Activated naive CD4-positive, alpha-beta T cell treated with anti-CD3 and anti-CD28 coated beads, Interleukin-2, amount 50 U/mL, for 24 hours (primary cell): ENCODE results near the gene USP30.

Source experiments
- H3K27ac Mint-ChIP-seq: one replicate; pipeline ENCODE4 v1.8.0; 2021; ENCODE audit warnings: mild to moderate bottlenecking, mixed read lengths
- H3K27me3 Mint-ChIP-seq: one replicate; pipeline ENCODE4 v1.8.0; 2021; ENCODE audit warnings: mixed read lengths
- H3K36me3 Mint-ChIP-seq: one replicate; pipeline ENCODE4 v1.8.0; 2021; ENCODE audit warnings: mixed read lengths
- H3K4me1 Mint-ChIP-seq: one replicate; pipeline ENCODE4 v1.8.0; 2021; ENCODE audit warnings: mixed read lengths
- H3K4me3 Mint-ChIP-seq: one replicate; pipeline ENCODE4 v1.8.0; 2021; ENCODE audit warnings: mild to moderate bottlenecking, mixed read lengths
- H3K9me3 Mint-ChIP-seq: one replicate; pipeline ENCODE4 v1.8.0; 2021; ENCODE audit warnings: mixed read lengths

USP30 gene

GRCh38 chr12:109124878-109125648 lies 72.7 kb downstream of the USP30 start:
- Mint-ChIP-seq H3K27ac (no peak overlapping the region), H3K36me3 (peaks cover 3% of the 10 kb centered on the region), H3K4me3 (no peak overlapping the region), H3K9me3 (no peaks in the 10 kb centered on the region), H3K4me1 (no peaks in the 10 kb centered on the region), H3K27me3 (no peaks in the 10 kb centered on the region)

- no peaks in the 10 kb centered on the region for H3K4me1 Mint-ChIP-seq
- H3K4me3 Mint-ChIP-seq, result no peak overlapping the region
- peaks cover 3% of the 10 kb centered on the region for H3K36me3 Mint-ChIP-seq
- no peak overlapping the region for H3K27ac Mint-ChIP-seq
- no peaks in the 10 kb centered on the region for H3K9me3 Mint-ChIP-seq
- H3K27me3 Mint-ChIP-seq, result no peaks in the 10 kb centered on the region
These were observed 73.4 kb downstream of the USP30 start for GRCh38 chr12:109125791-109126190.

DNA sequence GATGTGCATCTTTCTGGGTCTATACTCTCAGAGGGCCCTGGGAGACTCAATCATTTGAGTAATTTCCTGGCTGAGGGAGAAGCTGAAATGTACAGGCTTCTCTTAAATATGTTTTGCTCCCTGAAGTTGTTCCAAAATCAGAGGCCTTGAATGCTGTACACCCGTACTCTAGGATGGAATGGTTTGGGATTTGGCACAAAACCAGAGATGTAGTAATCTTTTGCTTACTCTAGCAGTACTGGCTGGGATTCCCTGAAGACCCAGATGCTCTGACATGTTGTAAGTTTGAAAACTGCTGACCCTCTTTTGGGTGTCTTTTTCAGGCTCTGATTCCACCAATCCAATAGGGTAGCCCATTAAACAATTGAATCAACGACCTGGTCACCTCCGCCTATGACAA lies 74.4 kb downstream of the USP30 start:
- H3K4me3 Mint-ChIP-seq, result no peak overlapping the region
- no peaks in the 10 kb centered on the region for H3K4me1 Mint-ChIP-seq
- no peaks in the 10 kb centered on the region for H3K27me3 Mint-ChIP-seq
- peaks cover 3% of the 10 kb centered on the region for H3K36me3 Mint-ChIP-seq
- no peak overlapping the region for H3K27ac Mint-ChIP-seq
- no peaks in the 10 kb centered on the region for H3K9me3 Mint-ChIP-seq

GRCh38 chr12:109127533-109128242 lies 75.3 kb downstream of the USP30 start:
- Mint-ChIP-seq H3K27me3 (no peaks in the 10 kb centered on the region), H3K9me3 (no peaks in the 10 kb centered on the region), H3K4me1 (no peaks in the 10 kb centered on the region), H3K4me3 (no peak overlapping the region), H3K36me3 (peaks cover 3% of the 10 kb centered on the region), H3K27ac (no peak overlapping the region)

DNA sequence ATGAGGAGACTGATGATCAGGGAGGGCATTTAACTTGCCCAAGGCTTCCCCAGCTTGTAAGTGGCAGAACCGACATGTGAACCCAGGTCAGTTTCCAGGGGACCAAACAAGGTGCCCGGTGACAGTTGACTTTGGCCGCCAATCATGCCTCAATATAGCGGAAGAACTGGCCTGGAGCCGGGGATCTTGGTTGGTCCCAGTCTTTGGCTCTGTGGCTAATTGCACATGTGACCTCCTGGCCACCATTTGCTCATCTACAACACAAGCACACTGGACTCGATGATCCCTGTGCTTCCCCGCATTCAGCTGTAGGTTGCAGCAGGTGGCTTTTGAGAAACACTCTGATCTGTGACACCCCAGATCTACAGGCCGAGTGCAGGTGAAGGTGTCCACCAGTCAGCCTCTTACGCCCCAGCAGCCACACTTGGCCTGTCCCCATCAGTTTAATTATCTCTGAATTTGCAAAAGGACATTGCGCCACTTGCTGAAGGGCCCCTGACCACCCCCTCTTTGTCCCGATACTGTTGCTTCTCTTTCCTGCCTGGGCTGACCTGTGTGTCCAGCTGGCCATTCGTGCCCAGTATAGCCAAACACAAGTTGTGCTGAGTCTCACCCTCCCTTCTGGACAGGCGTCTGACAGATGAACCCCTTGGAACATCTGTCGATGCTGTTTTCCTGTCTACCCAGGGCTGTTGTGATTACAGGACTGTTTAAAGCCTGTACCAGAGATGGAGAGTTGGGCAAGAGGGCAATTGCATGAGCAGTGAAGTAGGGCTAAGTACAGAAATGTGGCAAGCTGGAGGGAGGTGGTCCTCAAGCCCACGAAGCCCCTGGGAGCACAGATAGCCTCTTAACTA lies 78.1 kb downstream of the USP30 start:
- Mint-ChIP-seq H3K4me3 (no peak overlapping the region), H3K4me1 (no peaks in the 10 kb centered on the region), H3K27ac (no peak overlapping the region), H3K36me3 (peaks cover 6% of the 10 kb centered on the region), H3K9me3 (no peaks in the 10 kb centered on the region), H3K27me3 (no peaks in the 10 kb centered on the region)

DNA sequence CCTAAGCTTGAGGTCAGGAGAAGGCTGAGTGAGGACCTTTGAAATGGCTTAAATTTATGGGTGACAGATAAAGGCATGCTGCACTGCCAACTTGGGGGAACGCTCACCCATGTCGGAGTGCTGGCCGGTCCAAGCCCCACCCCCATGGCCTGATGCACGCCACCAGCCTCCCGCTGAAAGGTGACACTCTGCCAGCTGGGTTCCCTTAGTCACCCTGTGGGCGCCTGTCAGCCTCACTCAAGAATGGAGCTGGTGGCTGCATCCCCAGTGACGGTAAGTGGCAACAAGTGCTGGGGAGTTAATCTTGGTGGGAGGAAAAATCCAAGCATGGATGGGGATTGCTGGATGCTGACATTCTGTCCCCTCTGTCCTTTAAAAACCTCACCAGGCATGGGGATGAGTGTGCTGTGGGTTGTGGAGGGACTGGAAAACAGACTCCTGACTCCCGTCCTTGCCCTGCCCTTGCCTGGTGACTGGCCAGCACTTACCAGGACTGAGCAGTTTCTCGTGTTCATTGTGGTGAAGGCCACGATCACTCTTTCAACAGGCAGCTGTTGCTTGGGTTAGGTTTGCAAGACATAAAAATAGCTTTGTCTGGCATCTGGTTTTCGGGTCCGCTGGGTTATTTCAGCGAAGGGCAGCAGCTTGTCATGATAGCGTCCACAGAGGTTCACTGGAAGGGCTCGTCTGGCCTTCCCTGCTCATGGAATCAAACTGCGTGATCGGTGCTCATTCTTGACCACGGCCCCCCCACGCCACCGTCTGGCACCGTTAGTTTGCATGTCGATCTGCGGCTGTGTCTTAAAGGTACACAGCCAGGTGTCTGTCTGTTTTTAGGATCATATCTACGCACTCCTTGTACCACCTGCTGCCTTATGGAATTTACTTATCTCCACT lies 79.0 kb downstream of the USP30 start:
- H3K36me3 Mint-ChIP-seq, result peaks cover 4% of the 10 kb centered on the region
- H3K27me3 Mint-ChIP-seq, result no peaks in the 10 kb centered on the region
- peaks cover 1% of the 10 kb centered on the region for H3K9me3 Mint-ChIP-seq
- H3K27ac Mint-ChIP-seq, result no peak overlapping the region
- no peaks in the 10 kb centered on the region for H3K4me1 Mint-ChIP-seq
- no peak overlapping the region for H3K4me3 Mint-ChIP-seq

DNA sequence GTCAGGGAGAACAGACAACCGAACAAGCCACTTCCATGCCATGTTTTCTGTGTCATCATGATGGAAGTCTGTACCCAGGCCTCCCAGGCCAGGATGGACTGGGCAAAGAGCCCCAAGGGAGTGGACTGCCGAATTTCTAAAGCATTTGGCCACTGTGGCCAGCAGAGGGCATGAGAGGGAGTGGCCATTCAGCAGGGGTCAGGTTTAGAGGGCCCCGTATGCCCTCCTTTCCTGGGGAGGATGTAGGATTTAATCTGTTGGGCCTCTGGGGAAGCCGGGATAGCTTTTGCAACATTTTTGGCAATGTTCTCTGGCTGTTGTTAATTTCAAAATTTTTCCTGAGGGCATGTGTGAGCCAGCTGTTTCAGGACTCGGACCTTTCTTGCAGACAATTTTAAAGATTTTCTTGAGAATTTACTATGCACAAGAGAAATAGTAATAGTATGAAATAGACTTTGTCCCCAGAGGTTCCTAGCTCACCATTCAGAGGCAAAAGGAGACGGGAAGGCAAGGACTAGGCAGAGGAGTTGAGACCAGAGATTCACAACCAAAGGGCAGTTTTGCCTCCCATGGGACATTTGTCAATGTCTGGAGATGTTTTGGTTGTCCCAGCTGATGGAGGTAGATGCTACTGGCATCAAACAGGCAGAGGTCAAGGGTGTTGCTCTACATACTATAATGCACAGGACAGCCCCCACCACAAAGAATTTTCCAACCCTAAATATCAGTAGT lies 82.0 kb downstream of the USP30 start:
- H3K27me3 Mint-ChIP-seq, result no peaks in the 10 kb centered on the region
- H3K4me3 Mint-ChIP-seq, result no peak overlapping the region
- peaks cover 6% of the 10 kb centered on the region for H3K36me3 Mint-ChIP-seq
- H3K4me1 Mint-ChIP-seq, result no peaks in the 10 kb centered on the region
- H3K27ac Mint-ChIP-seq, result no peak overlapping the region
- H3K9me3 Mint-ChIP-seq, result peaks cover 7% of the 10 kb centered on the region

GRCh38 chr12:109137055-109137454 lies 84.7 kb downstream of the USP30 start:
- Mint-ChIP-seq H3K36me3 (peaks cover 6% of the 10 kb centered on the region), H3K9me3 (peaks cover 7% of the 10 kb centered on the region), H3K4me3 (no peak overlapping the region), H3K27ac (no peak overlapping the region), H3K27me3 (no peaks in the 10 kb centered on the region), H3K4me1 (no peaks in the 10 kb centered on the region)
